ENCODE measurements around the gene ADGRD1.

The ADGRD1 gene

GRCh38 chr12:130938186-130938585 is 15.5 kb upstream of the ADGRD1 start:
- no peak for TF ChIP-seq CTCF (IDR thresholded peaks at IDR 0.05; ENCODE audit: borderline replicate concordance, insufficient read depth, low read depth, low read length)
- no peak overlapping the region for H3K4me3 ChIP-seq (ENCODE audit: low read depth, low read length)

GRCh38 chr12:130944878-130945277 is 8.8 kb upstream of the ADGRD1 start:
- no peak for TF ChIP-seq CTCF (IDR thresholded peaks at IDR 0.05; ENCODE audit: borderline replicate concordance, insufficient read depth, low read depth, low read length)
- no peak overlapping the region for H3K4me3 ChIP-seq (ENCODE audit: low read depth, low read length)

GRCh38 chr12:130945786-130946492 is 7.8 kb upstream of the ADGRD1 start:
- H3K4me3 ChIP-seq (ENCODE audit: low read depth, low read length), result no peak overlapping the region
- TF ChIP-seq CTCF (IDR thresholded peaks at IDR 0.05; ENCODE audit: borderline replicate concordance, insufficient read depth, low read depth, low read length), result no peak

GRCh38 chr12:130947028-130947613 is 6.6 kb upstream of the ADGRD1 start:
- H3K4me3 ChIP-seq (ENCODE audit: low read depth, low read length), result no peak overlapping the region
- TF ChIP-seq CTCF (IDR thresholded peaks at IDR 0.05; ENCODE audit: borderline replicate concordance, insufficient read depth, low read depth, low read length), result no peak

GRCh38 chr12:130948136-130948535 is 5.6 kb upstream of the ADGRD1 start:
- no peak overlapping the region for H3K4me3 ChIP-seq (ENCODE audit: low read depth, low read length)

GRCh38 chr12:130948751-130949150 is 5.0 kb upstream of the ADGRD1 start:
- no peak overlapping the region for H3K4me3 ChIP-seq (ENCODE audit: low read depth, low read length)
- no peak for TF ChIP-seq CTCF (IDR thresholded peaks at IDR 0.05; ENCODE audit: borderline replicate concordance, insufficient read depth, low read depth, low read length)

More at GRCh38 chr12:130948136-130948535, 5.6 kb upstream of the ADGRD1 start:
- no peak for TF ChIP-seq CTCF (IDR thresholded peaks at IDR 0.05; ENCODE audit: borderline replicate concordance, insufficient read depth, low read depth, low read length)

GRCh38 chr12:130949806-130950205 is 3.9 kb upstream of the ADGRD1 start:
- no peak for TF ChIP-seq CTCF (IDR thresholded peaks at IDR 0.05; ENCODE audit: borderline replicate concordance, insufficient read depth, low read depth, low read length)

More at GRCh38 chr12:130949806-130950205, 3.9 kb upstream of the ADGRD1 start:
- no peak overlapping the region for H3K4me3 ChIP-seq (ENCODE audit: low read depth, low read length)

Measured in GM12875 (cell line).